Fibroblast of skin of right biceps (primary cell): Measurements from ENCODE around the gene EIF4G3.
"Not testable (repeated sequence)": the region's sequence is repeated elsewhere in the genome, so short reads cannot be mapped to it uniquely, and the experiment has no call there.

Source experiments
- DNase-seq: peaks from one replicate; pipeline ENCODE4 v3.0.0-alpha.2; 2013

EIF4G3 gene

GRCh38 chr1:20932437-20932977, 244.2 kb downstream of the EIF4G3 start:
- DNase-seq, result no peak

- DNase-seq, result no peak
Observed at GRCh38 chr1:20931930-20932436, 244.7 kb downstream of the EIF4G3 start.

- no peak for DNase-seq
Observed at GRCh38 chr1:20930427-20930826, 246.3 kb downstream of the EIF4G3 start.

GRCh38 chr1:20928146-20928545, 248.6 kb downstream of the EIF4G3 start:
- DNase-seq, result no peak

GRCh38 chr1:20921285-20921684, 255.4 kb downstream of the EIF4G3 start:
- no peak for DNase-seq

GRCh38 chr1:20913242-20913641, 263.5 kb downstream of the EIF4G3 start:
- no peak for DNase-seq

- not testable (repeated sequence) for DNase-seq
Observed at GRCh38 chr1:20907526-20907925, 269.2 kb downstream of the EIF4G3 start.

GRCh38 chr1:20903437-20903836, 273.3 kb downstream of the EIF4G3 start:
- DNase-seq, result peak; percentile 10

GRCh38 chr1:20900056-20900455, 276.6 kb downstream of the EIF4G3 start:
- DNase-seq, result no peak

GRCh38 chr1:20899154-20899972, 277.3 kb downstream of the EIF4G3 start:
- DNase-seq, result no peak

- DNase-seq, result peak; percentile 2
Observed at GRCh38 chr1:20896826-20897225, 279.9 kb downstream of the EIF4G3 start.

GRCh38 chr1:20893931-20894330, 282.8 kb downstream of the EIF4G3 start:
- DNase-seq, result no peak

- no peak for DNase-seq
Observed at GRCh38 chr1:20891091-20891490, 285.6 kb downstream of the EIF4G3 start.

GRCh38 chr1:20887246-20887645, 289.5 kb downstream of the EIF4G3 start:
- DNase-seq, result no peak

GRCh38 chr1:20885121-20885520, 291.6 kb downstream of the EIF4G3 start:
- peak; percentile 35 for DNase-seq

- DNase-seq, result no peak
Observed at GRCh38 chr1:20884513-20884912, 292.2 kb downstream of the EIF4G3 start.

- DNase-seq, result peak; percentile 11
Observed at GRCh38 chr1:20883766-20884165, 292.9 kb downstream of the EIF4G3 start.

- no peak for DNase-seq
Observed at GRCh38 chr1:20882837-20883236, 293.9 kb downstream of the EIF4G3 start.

GRCh38 chr1:20878799-20879198, 297.9 kb downstream of the EIF4G3 start:
- DNase-seq, result no peak

GRCh38 chr1:20875198-20875973, 301.3 kb downstream of the EIF4G3 start:
- DNase-seq, result no peak

- DNase-seq, result no peak
Observed at GRCh38 chr1:20873311-20873710, 303.4 kb downstream of the EIF4G3 start.

GRCh38 chr1:20871419-20871818, 305.3 kb downstream of the EIF4G3 start:
- DNase-seq, result no peak

- no peak for DNase-seq
Observed at GRCh38 chr1:20870718-20871117, 306.0 kb downstream of the EIF4G3 start.

- DNase-seq, result no peak
Observed at GRCh38 chr1:20868263-20868662, 308.4 kb downstream of the EIF4G3 start.
